Mesendoderm (in vitro differentiated cells): Measurements from ENCODE around the gene MT1E.

Experiments
- DNase-seq: peaks from one replicate; pipeline ENCODE4 v3.0.0; 2013
- H2AK5ac ChIP-seq: 2 replicates; pipeline ENCODE4 v1.6.1; 2013; ENCODE audit warnings: low read length, inconsistent platforms
- H2BK120ac ChIP-seq: 2 replicates; pipeline ENCODE4 v1.6.1; 2013; ENCODE audit warnings: low read depth, mild to moderate bottlenecking, low read length, moderate library complexity, mixed read lengths
- H2BK15ac ChIP-seq: replicated peaks from 2 replicates; pipeline ENCODE4 v1.6.1; 2013; ENCODE audit warnings: low read depth, mild to moderate bottlenecking, moderate library complexity
- H2BK5ac ChIP-seq: 2 replicates; pipeline ENCODE4 v1.6.1; 2013; ENCODE audit warnings: low read length, inconsistent platforms
- H3K18ac ChIP-seq: 2 replicates; pipeline ENCODE4 v1.6.1; 2013; ENCODE audit warnings: mild to moderate bottlenecking, low read length, mixed read lengths
- H3K23ac ChIP-seq: one replicate; pipeline ENCODE4 v1.6.1; 2013; ENCODE audit warnings: low read length
- H3K27ac ChIP-seq: 2 replicates; pipeline ENCODE4 v1.5.1; 2013; ENCODE audit warnings: low read depth, mild to moderate bottlenecking, inconsistent platforms, low read length, moderate library complexity
- H3K27me3 ChIP-seq: 2 replicates; pipeline ENCODE4 v1.6.1; 2013; ENCODE audit warnings: low read length, control low read depth, mild to moderate bottlenecking, inconsistent platforms; ENCODE audit not compliant: insufficient read depth, poor library complexity
- H3K36me3 ChIP-seq: 2 replicates; pipeline ENCODE4 v1.6.1; 2013; ENCODE audit warnings: low read length, inconsistent platforms; ENCODE audit not compliant: control insufficient read depth, insufficient read depth
- H3K4ac ChIP-seq: one replicate; pipeline ENCODE4 v1.6.1; 2013; ENCODE audit warnings: low read depth, mild to moderate bottlenecking, low read length, moderate library complexity
- H3K4me1 ChIP-seq: 2 replicates; pipeline ENCODE4 v1.6.1; 2013; ENCODE audit warnings: low read depth, low read length, inconsistent platforms; ENCODE audit not compliant: control insufficient read depth
- H3K4me2 ChIP-seq: 2 replicates; pipeline ENCODE4 v1.6.1; 2013; ENCODE audit warnings: low read length
- H3K4me3 ChIP-seq: 2 replicates; pipeline ENCODE4 v1.5.1; 2013; ENCODE audit warnings: mild to moderate bottlenecking, low read length
- H3K56ac ChIP-seq: one replicate; pipeline ENCODE4 v1.6.1; 2013; ENCODE audit warnings: low read length
- H3K79me1 ChIP-seq: 2 replicates; pipeline ENCODE4 v1.6.1; 2013; ENCODE audit warnings: low read length, inconsistent platforms
- H3K79me2 ChIP-seq: 2 replicates; pipeline ENCODE4 v1.6.1; 2013; ENCODE audit warnings: mild to moderate bottlenecking, low read length; ENCODE audit not compliant: control insufficient read depth, insufficient read depth
- H3K9ac ChIP-seq: 2 replicates; pipeline ENCODE4 v1.6.1; 2013; ENCODE audit warnings: low read length, inconsistent platforms
- H4K5ac ChIP-seq: one replicate; pipeline ENCODE4 v1.6.1; 2013; ENCODE audit warnings: low read length
- H4K8ac ChIP-seq: one replicate; pipeline ENCODE4 v1.6.1; 2013; ENCODE audit warnings: low read depth, mild to moderate bottlenecking, control low read depth, low read length, moderate library complexity
- WGBS: extraction: QIAGEN DNeasy Blood & Tissue Kit; methylation state at CpG from one replicate; pipeline ENCODE4 v1.1.7; 2013; ENCODE audit warnings: low lambda C conversion rate, missing lambda C conversion rate; ENCODE audit not compliant: insufficient coverage; ENCODE audit errors: extremely low coverage; 5-methylcytosine and 5-hydroxymethylcytosine counted together

The MT1E gene

DNA sequence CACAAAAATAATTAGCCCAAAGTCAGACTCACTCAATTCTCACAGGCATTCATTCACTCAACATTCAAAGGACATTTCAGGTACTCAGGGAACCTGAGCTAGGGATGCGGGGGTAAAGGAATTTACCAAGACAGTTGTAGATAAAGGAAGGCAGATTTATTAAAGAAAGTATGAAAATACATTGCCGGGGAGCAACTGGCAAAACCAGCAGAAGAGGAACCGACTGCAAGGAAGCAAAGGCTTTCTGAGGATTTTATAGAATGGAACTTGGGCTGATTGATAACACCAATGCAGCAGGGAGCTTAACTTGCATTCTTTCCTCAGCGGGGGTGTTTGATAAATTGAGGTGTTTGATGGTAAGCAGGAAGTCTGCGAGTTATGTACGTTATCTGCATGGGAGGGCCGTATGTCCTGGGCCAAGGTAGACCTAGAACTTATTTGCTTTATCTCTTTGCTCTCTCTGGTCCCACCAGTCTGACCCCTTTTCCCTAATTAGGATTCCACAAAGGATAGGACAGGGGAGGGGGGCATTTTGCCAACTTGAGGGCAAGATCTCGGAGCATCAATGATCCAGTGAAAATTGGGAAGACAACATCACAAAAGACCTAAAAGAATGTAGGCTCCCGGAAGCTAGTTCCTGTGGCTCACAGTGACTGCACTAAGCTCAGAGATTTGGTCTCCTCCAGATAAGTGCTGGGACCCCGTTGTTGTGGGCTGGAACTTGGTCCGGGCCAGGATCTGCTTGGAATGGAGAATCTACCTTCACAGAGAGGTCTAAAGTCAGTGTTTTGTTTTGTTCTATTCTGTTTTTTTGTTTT, 42.0 kb upstream of the MT1E start:
- H3K4me3 ChIP-seq: no peak overlapping the region
- peaks cover 5% of the 10 kb centered on the region for H3K27me3 ChIP-seq
- no peak overlapping the region for H3K9ac ChIP-seq
- no peak overlapping the region for H3K23ac ChIP-seq
- WGBS: no CpG with 5 or more reads among the region's 11 CpGs
- H2AK5ac ChIP-seq: no peak overlapping the region
- no peak overlapping the region for H3K56ac ChIP-seq
- peak; percentile 94 for DNase-seq
- H3K4ac ChIP-seq: peak overlapping the region; percentile 27
- no peaks in the 10 kb centered on the region for H3K79me2 ChIP-seq
- no peak overlapping the region for H2BK120ac ChIP-seq
- H4K8ac ChIP-seq: no peak overlapping the region
- no peaks in the 10 kb centered on the region for H3K79me1 ChIP-seq
- H3K18ac ChIP-seq: peak overlapping the region; percentile 14
- H3K4me1 ChIP-seq: no peaks in the 10 kb centered on the region
- H2BK5ac ChIP-seq: no peak overlapping the region
- no peak overlapping the region for H4K5ac ChIP-seq
- no peak overlapping the region for H2BK15ac ChIP-seq
- H3K27ac ChIP-seq: peak overlapping the region; percentile 64
- H3K4me2 ChIP-seq: no peak overlapping the region
- H3K36me3 ChIP-seq: no peaks in the 10 kb centered on the region

DNA sequence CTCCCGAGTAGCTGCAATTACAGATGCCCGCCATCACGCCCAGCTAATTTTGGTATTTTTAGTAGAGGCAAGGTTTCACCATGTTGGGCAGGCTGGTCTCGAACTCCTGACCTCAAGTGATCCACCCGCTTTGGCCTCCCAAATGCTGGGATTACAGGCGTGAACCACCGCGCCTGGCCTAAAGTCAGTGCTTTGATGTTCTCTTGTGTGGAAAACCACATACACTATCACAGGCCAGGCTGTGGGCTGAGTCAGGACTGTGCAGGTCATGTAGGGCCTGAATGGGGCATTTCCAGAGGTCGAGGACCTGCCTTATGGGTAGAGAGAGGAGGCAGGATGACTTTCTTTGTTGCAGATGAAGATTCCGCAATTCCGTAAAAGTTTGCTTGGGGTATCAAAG, 41.3 kb upstream of the MT1E start:
- H3K4me1 ChIP-seq: no peaks in the 10 kb centered on the region
- peaks cover 12% of the 10 kb centered on the region for H3K27me3 ChIP-seq
- no peaks in the 10 kb centered on the region for H3K79me1 ChIP-seq
- peak overlapping the region; percentile 64 for H3K27ac ChIP-seq
- no peak overlapping the region for H4K5ac ChIP-seq
- H4K8ac ChIP-seq: no peak overlapping the region
- no peak overlapping the region for H2BK120ac ChIP-seq
- no peak overlapping the region for H2BK15ac ChIP-seq
- H3K79me2 ChIP-seq: no peaks in the 10 kb centered on the region
- no peak overlapping the region for H3K56ac ChIP-seq
- H2AK5ac ChIP-seq: no peak overlapping the region
- no peak overlapping the region for H2BK5ac ChIP-seq
- no CpG with 5 or more reads among the region's 11 CpGs for whole genome bisulfite sequencing
- H3K4ac ChIP-seq: peak overlapping the region; percentile 27
- no peak for DNase-seq
- H3K9ac ChIP-seq: no peak overlapping the region
- no peak overlapping the region for H3K23ac ChIP-seq
- no peaks in the 10 kb centered on the region for H3K36me3 ChIP-seq
- no peak overlapping the region for H3K4me2 ChIP-seq
- peak overlapping the region; percentile 14 for H3K18ac ChIP-seq
- no peak overlapping the region for H3K4me3 ChIP-seq

DNA sequence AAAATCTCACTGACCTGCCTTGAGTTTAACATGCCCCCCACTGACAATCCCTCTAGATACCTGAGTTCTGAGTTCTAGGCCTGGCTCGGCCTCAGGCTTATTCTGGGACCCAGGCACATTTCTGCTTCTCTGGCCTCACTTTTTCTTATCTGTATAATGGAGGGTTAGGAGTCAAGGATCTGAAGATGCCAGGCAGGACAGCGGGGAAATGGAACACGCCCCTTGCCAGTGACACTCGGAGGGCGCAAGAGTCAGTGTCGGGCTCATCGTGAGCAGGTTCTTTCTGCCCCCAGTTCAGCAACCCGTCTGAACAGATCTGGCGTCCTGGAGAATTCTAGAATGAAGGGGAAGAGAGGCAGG, 36.8 kb upstream of the MT1E start:
- Histone ChIP-seq H3K79me2 (no peaks in the 10 kb centered on the region), H4K5ac (no peak overlapping the region), H3K27ac (no peak overlapping the region), H2BK5ac (no peak overlapping the region), H3K4me2 (no peak overlapping the region), H3K56ac (no peak overlapping the region), H3K4me3 (no peak overlapping the region), H3K79me1 (no peaks in the 10 kb centered on the region), H4K8ac (no peak overlapping the region), H3K23ac (no peak overlapping the region), H3K9ac (no peak overlapping the region), H3K18ac (no peak overlapping the region), H3K4me1 (no peaks in the 10 kb centered on the region), H3K27me3 (peaks cover 25% of the 10 kb centered on the region), H3K36me3 (no peaks in the 10 kb centered on the region), H2BK120ac (no peak overlapping the region), H2AK5ac (no peak overlapping the region), H2BK15ac (no peak overlapping the region), H3K4ac (no peak overlapping the region)
- no CpG with 5 or more reads among the region's 9 CpGs for WGBS
- DNase-seq: no peak

DNA sequence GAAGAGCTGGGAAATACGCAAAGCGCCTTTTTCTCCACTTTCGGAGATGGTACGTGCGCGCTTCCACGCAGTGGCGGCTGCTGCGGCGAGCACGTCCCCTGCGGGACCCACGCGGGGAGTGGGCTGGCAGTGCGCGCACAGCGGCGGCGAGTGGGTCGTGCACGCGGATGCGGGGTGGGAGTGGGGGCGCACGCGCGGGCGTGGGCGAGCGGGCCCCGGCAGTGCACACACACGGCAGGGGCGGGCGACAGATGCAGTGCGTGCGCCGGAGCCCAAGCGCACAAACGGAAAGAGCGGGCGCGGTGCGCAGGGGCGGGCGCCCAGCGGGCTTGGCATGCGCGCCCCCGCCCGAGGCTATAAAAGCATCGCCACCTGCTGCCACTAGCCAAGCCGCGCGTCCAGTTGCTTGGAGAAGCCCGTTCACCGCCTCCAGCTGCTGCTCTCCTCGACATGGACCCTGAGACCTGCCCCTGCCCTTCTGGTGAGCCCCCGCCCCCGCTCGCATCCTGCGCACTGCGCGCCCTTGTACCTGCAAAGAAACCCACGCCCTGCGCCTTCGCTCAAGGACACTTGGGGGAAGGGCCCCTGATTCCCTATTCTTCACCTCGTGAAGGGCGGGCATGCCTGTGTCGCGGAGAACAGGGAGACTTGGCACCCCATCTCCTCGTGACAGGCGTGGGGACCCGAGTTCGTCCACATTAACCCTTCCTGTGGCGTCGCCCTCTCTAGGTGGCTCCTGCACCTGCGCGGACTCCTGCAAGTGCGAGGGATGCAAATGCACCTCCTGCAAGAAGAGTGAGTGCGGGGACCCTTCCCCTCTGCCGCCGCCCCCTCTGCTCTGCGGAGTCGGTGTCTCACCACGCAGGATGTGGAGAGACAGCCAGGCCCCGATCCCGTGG, 36.2 kb upstream of the MT1E start, which contains the start of gene MT3:
MT3 (plus strand) TSS at position 388 of the 899 bp plus-strand sequence; CDS start at position 451, 63 bp downstream.
- no peak within 1 kb of the TSS for H2BK15ac ChIP-seq
- no peak within 1 kb of the TSS for H3K4ac ChIP-seq
- no peak within 1 kb of the TSS for H3K18ac ChIP-seq
- H3K36me3 ChIP-seq: no peaks in the 10 kb centered on the region
- no peak within 1 kb of the TSS for H3K27ac ChIP-seq
- H3K27me3 ChIP-seq: peaks cover 25% of the 10 kb centered on the region
- H2BK120ac ChIP-seq: no peak within 1 kb of the TSS
- no peak within 1 kb of the TSS for H3K56ac ChIP-seq
- no CpG with 5 or more reads among the region's 87 CpGs for WGBS
- no peak within 1 kb of the TSS for H4K8ac ChIP-seq
- no peak within 1 kb of the TSS for H2AK5ac ChIP-seq
- H3K4me3 ChIP-seq: no peak within 1 kb of the TSS
- H3K9ac ChIP-seq: no peak within 1 kb of the TSS
- peak; percentile 51 for DNase-seq
- no peak within 1 kb of the TSS for H2BK5ac ChIP-seq
- no peak within 1 kb of the TSS for H4K5ac ChIP-seq
- H3K79me2 ChIP-seq: no peaks in the 10 kb centered on the region
- no peaks in the 10 kb centered on the region for H3K79me1 ChIP-seq
- no peaks in the 10 kb centered on the region for H3K4me1 ChIP-seq
- no peak within 1 kb of the TSS for H3K23ac ChIP-seq
- no peak within 1 kb of the TSS for H3K4me2 ChIP-seq

DNA sequence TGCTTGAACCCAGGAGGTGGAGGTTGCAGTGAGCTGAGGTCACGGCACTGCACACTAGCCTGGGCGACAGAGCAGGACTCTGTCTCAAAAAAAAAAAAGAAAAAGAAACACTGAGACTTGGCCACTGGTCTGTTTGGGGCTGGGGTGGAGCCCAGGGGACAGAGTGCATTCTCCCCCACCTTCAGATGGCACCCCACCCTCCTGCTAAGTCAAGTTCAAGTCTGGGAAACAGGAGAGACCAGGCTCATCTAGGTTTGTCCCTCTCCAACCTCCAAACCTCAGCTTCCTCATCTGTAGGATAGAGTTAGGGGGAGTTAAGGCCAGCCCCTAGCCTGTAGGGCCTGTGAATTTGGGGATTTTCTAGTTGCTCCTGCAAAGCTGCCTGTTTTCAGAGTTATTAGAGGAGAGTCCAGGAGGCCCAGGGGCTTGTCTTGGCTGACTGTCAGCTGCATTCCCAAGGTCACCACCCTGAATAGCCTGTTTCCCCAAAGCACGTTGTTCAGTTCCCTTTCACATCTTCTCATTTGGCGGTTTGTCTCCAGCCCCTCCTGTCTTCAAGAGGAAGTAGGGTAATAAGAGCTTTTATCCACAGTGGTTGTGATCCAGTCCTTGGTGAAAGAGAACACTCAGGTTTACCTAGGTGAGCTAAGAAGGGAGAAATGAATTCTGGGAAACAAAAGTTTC, 34.1 kb upstream of the MT1E start:
- H3K56ac ChIP-seq: no peak overlapping the region
- no peak overlapping the region for H3K18ac ChIP-seq
- H3K79me2 ChIP-seq: no peaks in the 10 kb centered on the region
- no peak overlapping the region for H2BK15ac ChIP-seq
- H2BK5ac ChIP-seq: no peak overlapping the region
- no peaks in the 10 kb centered on the region for H3K4me1 ChIP-seq
- no peak overlapping the region for H4K5ac ChIP-seq
- no peak overlapping the region for H3K4me2 ChIP-seq
- no peaks in the 10 kb centered on the region for H3K79me1 ChIP-seq
- H3K9ac ChIP-seq: no peak overlapping the region
- DNase-seq: no peak
- no peaks in the 10 kb centered on the region for H3K36me3 ChIP-seq
- H3K4me3 ChIP-seq: no peak overlapping the region
- H3K27ac ChIP-seq: no peak overlapping the region
- H2BK120ac ChIP-seq: no peak overlapping the region
- no peak overlapping the region for H3K4ac ChIP-seq
- H3K27me3 ChIP-seq: peaks cover 25% of the 10 kb centered on the region
- H2AK5ac ChIP-seq: no peak overlapping the region
- no peak overlapping the region for H3K23ac ChIP-seq
- no CpG with 5 or more reads among the region's 4 CpGs for WGBS
- no peak overlapping the region for H4K8ac ChIP-seq
